Measurements from ENCODE around the gene RCAN2.

The RCAN2 gene

GRCh38 chr6:46234700-46235099 lies 256.5 kb downstream of the RCAN2 start:
- no peak overlapping the region for H3K27ac ChIP-seq (ENCODE audit: low read depth in 2 of 2, low read length in 2 of 2)
- H3K9me3 ChIP-seq (ENCODE audit: control insufficient read depth in 2 of 2, low read length in 2 of 2), result no peaks in the 10 kb centered on the region
- no peak overlapping the region for H3K9ac ChIP-seq (ENCODE audit: low read depth in 1 of 2, low read length in 2 of 2)
- no peak overlapping the region for H3K4me3 ChIP-seq (ENCODE audit: low read length in 2 of 2)
- H3K4me1 ChIP-seq (ENCODE audit: control insufficient read depth in 2 of 2, insufficient read depth in 2 of 2, low read length in 2 of 2), result no peaks in the 10 kb centered on the region
- H3K27me3 ChIP-seq (ENCODE audit: control insufficient read depth in 2 of 2, insufficient read depth in 2 of 2, low read length in 2 of 2), result no peaks in the 10 kb centered on the region
- H3K36me3 ChIP-seq (ENCODE audit: control insufficient read depth in 2 of 2, insufficient read depth in 2 of 2, low read length in 2 of 2), result no peaks in the 10 kb centered on the region

GRCh38 chr6:46234156-46234556 lies 257.1 kb downstream of the RCAN2 start:
- H3K4me1 ChIP-seq (ENCODE audit: control insufficient read depth in 2 of 2, insufficient read depth in 2 of 2, low read length in 2 of 2), result no peaks in the 10 kb centered on the region
- H3K4me3 ChIP-seq (ENCODE audit: low read length in 2 of 2), result no peak overlapping the region
- no peak overlapping the region for H3K9ac ChIP-seq (ENCODE audit: low read depth in 1 of 2, low read length in 2 of 2)
- H3K27me3 ChIP-seq (ENCODE audit: control insufficient read depth in 2 of 2, insufficient read depth in 2 of 2, low read length in 2 of 2), result no peaks in the 10 kb centered on the region
- no peaks in the 10 kb centered on the region for H3K9me3 ChIP-seq (ENCODE audit: control insufficient read depth in 2 of 2, low read length in 2 of 2)
- H3K36me3 ChIP-seq (ENCODE audit: control insufficient read depth in 2 of 2, insufficient read depth in 2 of 2, low read length in 2 of 2), result no peaks in the 10 kb centered on the region
- H3K27ac ChIP-seq (ENCODE audit: low read depth in 2 of 2, low read length in 2 of 2), result no peak overlapping the region

- Histone ChIP-seq H3K36me3 (ENCODE audit: control insufficient read depth in 2 of 2, insufficient read depth in 2 of 2, low read length in 2 of 2) (no peaks in the 10 kb centered on the region), H3K4me3 (ENCODE audit: low read length in 2 of 2) (no peak overlapping the region), H3K27me3 (ENCODE audit: control insufficient read depth in 2 of 2, insufficient read depth in 2 of 2, low read length in 2 of 2) (no peaks in the 10 kb centered on the region), H3K9me3 (ENCODE audit: control insufficient read depth in 2 of 2, low read length in 2 of 2) (no peaks in the 10 kb centered on the region), H3K27ac (ENCODE audit: low read depth in 2 of 2, low read length in 2 of 2) (no peak overlapping the region), H3K9ac (ENCODE audit: low read depth in 1 of 2, low read length in 2 of 2) (no peak overlapping the region), H3K4me1 (ENCODE audit: control insufficient read depth in 2 of 2, insufficient read depth in 2 of 2, low read length in 2 of 2) (no peaks in the 10 kb centered on the region)
Measured at GRCh38 chr6:46233129-46233528, 258.1 kb downstream of the RCAN2 start.

- Histone ChIP-seq H3K9ac (ENCODE audit: low read depth in 1 of 2, low read length in 2 of 2) (no peak overlapping the region), H3K27me3 (ENCODE audit: control insufficient read depth in 2 of 2, insufficient read depth in 2 of 2, low read length in 2 of 2) (no peaks in the 10 kb centered on the region)
Measured at GRCh38 chr6:46222286-46222685, 269.0 kb downstream of the RCAN2 start.

GRCh38 chr6:46221222-46221793 lies 269.9 kb downstream of the RCAN2 start:
- H3K27ac ChIP-seq (ENCODE audit: low read depth in 2 of 2, low read length in 2 of 2), result no peak overlapping the region
- H3K27me3 ChIP-seq (ENCODE audit: control insufficient read depth in 2 of 2, insufficient read depth in 2 of 2, low read length in 2 of 2), result no peaks in the 10 kb centered on the region
- H3K36me3 ChIP-seq (ENCODE audit: control insufficient read depth in 2 of 2, insufficient read depth in 2 of 2, low read length in 2 of 2), result no peaks in the 10 kb centered on the region
- H3K4me3 ChIP-seq (ENCODE audit: low read length in 2 of 2), result no peak overlapping the region
- H3K9ac ChIP-seq (ENCODE audit: low read depth in 1 of 2, low read length in 2 of 2), result no peak overlapping the region
- no peaks in the 10 kb centered on the region for H3K9me3 ChIP-seq (ENCODE audit: control insufficient read depth in 2 of 2, low read length in 2 of 2)
- no peaks in the 10 kb centered on the region for H3K4me1 ChIP-seq (ENCODE audit: control insufficient read depth in 2 of 2, insufficient read depth in 2 of 2, low read length in 2 of 2)

More at GRCh38 chr6:46222286-46222685, 269.0 kb downstream of the RCAN2 start:
- Histone ChIP-seq H3K9me3 (ENCODE audit: control insufficient read depth in 2 of 2, low read length in 2 of 2) (no peaks in the 10 kb centered on the region), H3K4me3 (ENCODE audit: low read length in 2 of 2) (no peak overlapping the region), H3K36me3 (ENCODE audit: control insufficient read depth in 2 of 2, insufficient read depth in 2 of 2, low read length in 2 of 2) (no peaks in the 10 kb centered on the region), H3K27ac (ENCODE audit: low read depth in 2 of 2, low read length in 2 of 2) (no peak overlapping the region), H3K4me1 (ENCODE audit: control insufficient read depth in 2 of 2, insufficient read depth in 2 of 2, low read length in 2 of 2) (no peaks in the 10 kb centered on the region)

GRCh38 chr6:46220352-46221221 lies 270.7 kb downstream of the RCAN2 start:
- no peaks in the 10 kb centered on the region for H3K27me3 ChIP-seq (ENCODE audit: control insufficient read depth in 2 of 2, insufficient read depth in 2 of 2, low read length in 2 of 2)
- no peak overlapping the region for H3K27ac ChIP-seq (ENCODE audit: low read depth in 2 of 2, low read length in 2 of 2)
- no peaks in the 10 kb centered on the region for H3K4me1 ChIP-seq (ENCODE audit: control insufficient read depth in 2 of 2, insufficient read depth in 2 of 2, low read length in 2 of 2)
- H3K9ac ChIP-seq (ENCODE audit: low read depth in 1 of 2, low read length in 2 of 2), result no peak overlapping the region
- no peak overlapping the region for H3K4me3 ChIP-seq (ENCODE audit: low read length in 2 of 2)
- H3K36me3 ChIP-seq (ENCODE audit: control insufficient read depth in 2 of 2, insufficient read depth in 2 of 2, low read length in 2 of 2), result no peaks in the 10 kb centered on the region
- no peaks in the 10 kb centered on the region for H3K9me3 ChIP-seq (ENCODE audit: control insufficient read depth in 2 of 2, low read length in 2 of 2)

GRCh38 chr6:46219661-46220060 lies 271.6 kb downstream of the RCAN2 start:
- H3K9ac ChIP-seq (ENCODE audit: low read depth in 1 of 2, low read length in 2 of 2), result no peak overlapping the region
- no peaks in the 10 kb centered on the region for H3K9me3 ChIP-seq (ENCODE audit: control insufficient read depth in 2 of 2, low read length in 2 of 2)

GRCh38 chr6:46218457-46218856 lies 272.8 kb downstream of the RCAN2 start:
- H3K4me3 ChIP-seq (ENCODE audit: low read length in 2 of 2), result no peak overlapping the region
- H3K27me3 ChIP-seq (ENCODE audit: control insufficient read depth in 2 of 2, insufficient read depth in 2 of 2, low read length in 2 of 2), result no peaks in the 10 kb centered on the region
- no peaks in the 10 kb centered on the region for H3K9me3 ChIP-seq (ENCODE audit: control insufficient read depth in 2 of 2, low read length in 2 of 2)
- H3K4me1 ChIP-seq (ENCODE audit: control insufficient read depth in 2 of 2, insufficient read depth in 2 of 2, low read length in 2 of 2), result no peaks in the 10 kb centered on the region
- H3K9ac ChIP-seq (ENCODE audit: low read depth in 1 of 2, low read length in 2 of 2), result no peak overlapping the region
- no peaks in the 10 kb centered on the region for H3K36me3 ChIP-seq (ENCODE audit: control insufficient read depth in 2 of 2, insufficient read depth in 2 of 2, low read length in 2 of 2)
- no peak overlapping the region for H3K27ac ChIP-seq (ENCODE audit: low read depth in 2 of 2, low read length in 2 of 2)

More at GRCh38 chr6:46219661-46220060, 271.6 kb downstream of the RCAN2 start:
- Histone ChIP-seq H3K27me3 (ENCODE audit: control insufficient read depth in 2 of 2, insufficient read depth in 2 of 2, low read length in 2 of 2) (no peaks in the 10 kb centered on the region), H3K36me3 (ENCODE audit: control insufficient read depth in 2 of 2, insufficient read depth in 2 of 2, low read length in 2 of 2) (no peaks in the 10 kb centered on the region), H3K27ac (ENCODE audit: low read depth in 2 of 2, low read length in 2 of 2) (no peak overlapping the region), H3K4me1 (ENCODE audit: control insufficient read depth in 2 of 2, insufficient read depth in 2 of 2, low read length in 2 of 2) (no peaks in the 10 kb centered on the region), H3K4me3 (ENCODE audit: low read length in 2 of 2) (no peak overlapping the region)

- Histone ChIP-seq H3K9me3 (ENCODE audit: control insufficient read depth in 2 of 2, low read length in 2 of 2) (no peaks in the 10 kb centered on the region), H3K36me3 (ENCODE audit: control insufficient read depth in 2 of 2, insufficient read depth in 2 of 2, low read length in 2 of 2) (no peaks in the 10 kb centered on the region), H3K27me3 (ENCODE audit: control insufficient read depth in 2 of 2, insufficient read depth in 2 of 2, low read length in 2 of 2) (no peaks in the 10 kb centered on the region), H3K4me1 (ENCODE audit: control insufficient read depth in 2 of 2, insufficient read depth in 2 of 2, low read length in 2 of 2) (no peaks in the 10 kb centered on the region), H3K27ac (ENCODE audit: low read depth in 2 of 2, low read length in 2 of 2) (no peak overlapping the region), H3K4me3 (ENCODE audit: low read length in 2 of 2) (no peak overlapping the region), H3K9ac (ENCODE audit: low read depth in 1 of 2, low read length in 2 of 2) (no peak overlapping the region)
Measured at GRCh38 chr6:46217671-46218131, 273.5 kb downstream of the RCAN2 start.

- Histone ChIP-seq H3K4me1 (ENCODE audit: control insufficient read depth in 2 of 2, insufficient read depth in 2 of 2, low read length in 2 of 2) (no peaks in the 10 kb centered on the region), H3K9me3 (ENCODE audit: control insufficient read depth in 2 of 2, low read length in 2 of 2) (no peaks in the 10 kb centered on the region), H3K9ac (ENCODE audit: low read depth in 1 of 2, low read length in 2 of 2) (no peak overlapping the region), H3K27me3 (ENCODE audit: control insufficient read depth in 2 of 2, insufficient read depth in 2 of 2, low read length in 2 of 2) (no peaks in the 10 kb centered on the region), H3K27ac (ENCODE audit: low read depth in 2 of 2, low read length in 2 of 2) (no peak overlapping the region), H3K36me3 (ENCODE audit: control insufficient read depth in 2 of 2, insufficient read depth in 2 of 2, low read length in 2 of 2) (no peaks in the 10 kb centered on the region), H3K4me3 (ENCODE audit: low read length in 2 of 2) (no peak overlapping the region)
Measured at GRCh38 chr6:46216879-46217278, 274.4 kb downstream of the RCAN2 start.

Data from mucosa of rectum (tissue), 2 donors.